ENCODE results near the gene LATS2.
"Not testable (repeated sequence)": the region's sequence is repeated elsewhere in the genome, so short reads cannot be mapped to it uniquely, and the experiment has no call there.

The LATS2 gene

GRCh38 chr13:20988909-20989655, 72.3 kb downstream of the LATS2 start:
- no peak for DNase-seq

GRCh38 chr13:20988033-20988908, 73.1 kb downstream of the LATS2 start:
- no peak for DNase-seq

- no peak for DNase-seq
Measured at GRCh38 chr13:20987599-20987998, 73.8 kb downstream of the LATS2 start.

GRCh38 chr13:20984879-20985278, 76.5 kb downstream of the LATS2 start:
- DNase-seq: no peak

GRCh38 chr13:20983386-20983785, 78.0 kb downstream of the LATS2 start:
- DNase-seq: no peak

GRCh38 chr13:20981370-20982095, 79.9 kb downstream of the LATS2 start:
- DNase-seq: no peak

- no peak for DNase-seq
Measured at GRCh38 chr13:20980899-20981298, 80.5 kb downstream of the LATS2 start.

- DNase-seq: no peak
Measured at GRCh38 chr13:20980430-20980829, 81.0 kb downstream of the LATS2 start.

- no peak for DNase-seq
Measured at GRCh38 chr13:20977394-20977793, 84.0 kb downstream of the LATS2 start.

GRCh38 chr13:20974981-20975585, 86.3 kb downstream of the LATS2 start:
- no peak for DNase-seq

GRCh38 chr13:20973886-20974425, 87.4 kb downstream of the LATS2 start:
- DNase-seq: no peak

- no peak for DNase-seq
Measured at GRCh38 chr13:20972731-20973130, 88.7 kb downstream of the LATS2 start.

GRCh38 chr13:20969182-20969581, 92.2 kb downstream of the LATS2 start:
- no peak for DNase-seq

GRCh38 chr13:20968745-20969144, 92.6 kb downstream of the LATS2 start:
- no peak for DNase-seq

GRCh38 chr13:20967340-20967739, 94.0 kb downstream of the LATS2 start:
- no peak for DNase-seq

GRCh38 chr13:20964904-20965303, 96.5 kb downstream of the LATS2 start:
- no peak for DNase-seq

- DNase-seq: not testable (repeated sequence)
Measured at GRCh38 chr13:20961663-20962062, 99.7 kb downstream of the LATS2 start.

GRCh38 chr13:20960663-20961309, 100.6 kb downstream of the LATS2 start:
- DNase-seq: no peak

GRCh38 chr13:20957049-20957620, 104.3 kb downstream of the LATS2 start:
- not testable (repeated sequence) for DNase-seq

- DNase-seq: no peak
Measured at GRCh38 chr13:20955496-20955895, 105.9 kb downstream of the LATS2 start.

- DNase-seq: no peak
Measured at GRCh38 chr13:20953245-20953931, 108.0 kb downstream of the LATS2 start.

All from KG1 (cell line).